ENCODE measurements around the gene DCAF6. TPM values are rescaled to one million over a fixed set of nuclear protein-coding genes. Genes with fewer than 3 reads are reported as not detected.
"Not testable (repeated sequence)": the region's sequence is repeated elsewhere in the genome, so short reads cannot be mapped to it uniquely, and the experiment has no call there.

Gene DCAF6
- total RNA-seq, 1 experiment from 2014 or later = 20.9 TPM

DNA sequence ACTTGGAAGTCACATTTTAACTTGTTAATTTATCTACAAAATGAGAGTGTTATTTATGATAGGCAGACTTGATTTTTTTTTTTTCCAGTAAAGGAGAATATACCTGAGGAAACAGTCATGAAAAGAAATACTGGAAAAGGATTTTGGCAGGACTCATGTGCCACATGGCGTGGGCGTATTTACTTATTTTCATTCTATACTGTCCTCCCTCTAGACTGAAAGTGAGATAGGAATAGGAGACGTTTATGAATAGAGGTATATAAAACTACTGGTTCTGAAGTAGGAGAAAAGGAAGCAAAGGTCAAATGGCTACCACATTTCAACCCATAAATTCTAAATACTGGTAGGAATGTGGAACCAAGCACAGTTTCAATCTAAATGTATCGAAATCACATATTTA lies 95.1 kb downstream of the DCAF6 start:
- DNase-seq (ENCODE audit: low read depth) = no peak

DNA sequence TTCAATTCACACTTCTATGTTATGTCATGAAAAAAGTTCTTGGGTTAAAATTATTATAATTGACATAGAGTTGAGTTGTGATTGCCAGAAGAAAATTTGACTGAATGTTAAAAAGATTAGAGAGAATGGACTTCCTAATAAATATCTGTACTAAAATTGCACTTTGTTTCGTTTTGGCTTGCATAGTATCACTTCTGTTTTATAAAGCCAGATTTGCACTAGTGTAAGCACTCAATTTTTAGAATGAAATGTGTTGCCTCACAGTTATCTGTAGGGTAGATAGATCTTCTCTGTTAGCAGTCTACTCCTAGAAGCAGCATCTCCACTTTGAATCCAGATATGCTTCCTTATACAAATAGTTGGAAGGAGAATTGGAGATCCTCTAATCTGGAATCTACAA lies 95.5 kb downstream of the DCAF6 start:
- DNase-seq (ENCODE audit: low read depth) = no peak

DNA sequence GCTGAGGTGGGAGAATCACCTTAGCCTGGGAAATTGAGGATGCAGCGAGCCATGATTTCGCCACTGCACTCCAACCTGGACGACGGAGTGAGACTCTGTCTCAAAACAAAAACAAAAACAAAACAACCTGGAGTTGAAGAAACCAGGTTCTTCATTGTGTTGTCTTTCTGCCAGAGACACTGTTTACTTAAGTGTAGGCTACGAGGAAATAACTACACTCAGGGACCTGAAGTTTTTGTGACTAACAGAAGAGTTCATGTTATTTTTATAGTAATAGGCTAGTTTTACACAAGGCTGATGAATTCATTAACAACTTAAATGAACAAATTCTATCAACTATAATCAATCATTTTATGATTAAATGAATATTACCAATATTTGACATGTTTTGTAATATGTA lies 98.9 kb downstream of the DCAF6 start:
- no peak for DNase-seq (ENCODE audit: low read depth)

DNA sequence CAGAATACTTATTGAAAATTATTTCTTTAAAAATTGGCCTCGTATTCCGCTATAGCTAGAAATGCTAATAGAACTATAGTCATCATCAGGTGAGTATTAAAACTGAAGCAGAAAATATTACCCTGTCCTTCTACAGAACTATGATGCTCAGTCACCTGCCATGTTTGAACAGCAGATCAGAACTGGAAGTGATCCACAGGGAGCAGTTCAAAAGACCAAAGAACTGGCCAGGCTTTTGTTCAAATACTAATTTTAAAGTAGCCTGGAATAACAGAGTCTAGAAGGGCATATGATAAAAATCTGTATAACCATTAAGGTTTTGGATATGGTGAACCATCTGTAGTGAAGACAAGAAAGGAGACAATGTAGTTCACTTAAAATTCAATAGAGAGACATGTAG lies 105.9 kb downstream of the DCAF6 start:
- DNase-seq (ENCODE audit: low read depth) = no peak

DNA sequence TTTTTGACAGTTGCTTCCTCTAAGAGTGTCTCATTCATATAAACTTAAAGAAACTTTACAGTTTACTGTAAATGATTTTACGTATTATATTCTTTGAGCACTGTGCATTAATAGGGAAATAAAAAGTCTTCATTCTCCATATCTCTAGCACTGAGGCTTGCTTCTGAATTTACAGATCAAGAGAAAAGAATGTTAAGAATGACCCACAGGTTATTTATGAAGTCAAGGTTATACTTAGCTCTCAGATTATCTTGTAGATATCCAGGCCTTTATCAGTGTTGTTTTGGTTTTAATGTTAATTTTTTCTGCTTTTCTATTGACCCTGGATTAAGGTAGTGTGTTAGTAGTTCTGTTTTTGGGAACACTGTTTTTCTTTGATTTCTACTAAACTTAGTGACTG lies 108.8 kb downstream of the DCAF6 start:
- DNase-seq (ENCODE audit: low read depth) = no peak

DNA sequence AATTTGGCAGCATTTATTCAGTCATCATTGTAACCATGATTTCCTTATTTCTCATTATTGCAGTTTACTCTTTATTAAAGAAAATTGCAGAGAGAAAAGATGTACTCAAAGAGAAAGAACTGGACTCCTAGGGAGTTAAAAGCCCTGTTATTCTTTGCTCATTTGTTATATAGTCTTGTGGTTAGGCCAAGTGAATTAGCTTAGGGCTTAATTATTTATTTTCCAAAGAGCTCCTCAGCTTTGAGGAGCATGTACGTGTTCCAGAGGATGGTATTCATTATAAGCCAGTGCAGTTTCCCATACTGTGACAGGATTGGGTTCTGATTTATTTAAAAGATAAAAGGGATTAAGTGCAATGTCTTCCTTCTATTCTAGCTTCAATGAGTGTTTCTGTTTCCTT lies 113.8 kb downstream of the DCAF6 start:
- no peak for DNase-seq (ENCODE audit: low read depth)

DNA sequence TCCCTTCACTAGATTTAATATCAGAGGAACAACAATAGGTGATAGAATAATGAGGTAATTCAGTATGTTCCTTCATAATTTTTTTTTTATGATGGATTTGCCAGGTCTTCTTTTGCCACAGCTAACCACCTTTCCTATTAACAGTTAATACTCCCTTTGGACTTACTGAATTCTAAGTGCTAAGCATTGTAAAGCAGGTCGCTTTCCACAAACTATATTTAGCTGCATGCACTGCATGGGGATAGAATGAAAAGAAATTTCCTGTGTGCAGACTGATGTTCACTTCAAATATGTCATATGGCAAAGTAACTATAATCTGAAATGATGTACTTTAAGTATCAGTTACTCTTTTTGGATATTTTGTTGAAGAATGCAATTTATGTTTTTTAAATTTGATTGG lies 114.4 kb downstream of the DCAF6 start:
- DNase-seq (ENCODE audit: low read depth) = no peak

DNA sequence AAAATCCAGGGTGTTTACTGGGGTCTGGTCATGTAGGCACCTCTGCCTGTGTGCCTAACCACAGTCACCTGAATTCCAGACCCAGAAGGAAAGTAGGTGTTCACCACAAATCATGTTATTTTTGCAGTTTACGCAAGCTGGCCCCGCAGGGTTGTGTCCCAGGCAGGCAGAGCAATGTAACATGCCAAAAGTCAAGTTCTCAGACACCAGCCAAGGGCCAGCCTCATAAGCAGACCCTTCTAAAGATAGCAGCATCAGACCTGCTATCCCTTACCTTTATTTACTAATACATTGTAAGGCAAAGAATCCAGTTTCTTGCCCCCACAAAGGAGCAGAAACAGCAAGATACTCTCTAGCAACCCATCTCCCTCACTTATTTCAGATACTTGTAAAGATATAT lies 117.2 kb downstream of the DCAF6 start:
- DNase-seq (ENCODE audit: low read depth) = no peak

DNA sequence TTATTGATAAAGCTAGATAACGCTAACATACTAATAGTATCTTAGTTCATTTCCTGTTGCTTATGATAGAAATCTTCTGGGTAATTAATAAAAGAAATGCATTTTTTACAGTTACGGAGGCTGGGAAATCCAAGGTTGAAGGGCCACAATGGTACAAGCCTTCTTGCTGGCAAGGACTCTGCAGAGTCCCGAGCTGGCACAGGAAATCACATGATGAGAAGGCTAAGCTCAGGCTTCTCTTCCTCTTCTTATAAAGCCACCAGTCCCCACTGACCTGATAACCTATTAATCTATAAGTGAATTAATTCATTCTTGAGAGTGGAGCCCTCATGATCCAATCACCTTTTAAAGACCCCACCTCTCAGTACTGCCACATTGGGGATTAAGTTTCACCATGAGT lies 117.6 kb downstream of the DCAF6 start:
- DNase-seq (ENCODE audit: low read depth) = no peak

DNA sequence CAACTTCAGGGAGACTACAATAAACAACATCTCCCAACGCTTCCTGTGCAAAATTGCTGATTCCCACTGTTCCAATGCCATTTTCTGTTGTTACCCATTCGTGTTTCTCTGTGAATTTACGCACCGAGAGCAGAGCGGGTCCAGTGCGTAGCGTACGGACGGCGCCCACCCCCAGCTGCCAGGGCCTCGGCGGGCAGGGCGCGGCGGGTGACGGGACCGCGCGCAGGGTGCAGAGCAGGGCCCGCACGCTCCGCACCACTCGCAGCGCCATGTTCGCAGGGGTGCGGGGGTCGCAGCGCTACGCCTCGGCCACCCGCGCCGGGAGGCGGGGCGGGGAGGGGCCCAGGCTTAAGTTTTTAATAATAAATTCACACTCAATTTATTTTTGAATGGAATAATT lies 119.7 kb downstream of the DCAF6 start:
- not testable (repeated sequence) for DNase-seq (ENCODE audit: low read depth)

DNA sequence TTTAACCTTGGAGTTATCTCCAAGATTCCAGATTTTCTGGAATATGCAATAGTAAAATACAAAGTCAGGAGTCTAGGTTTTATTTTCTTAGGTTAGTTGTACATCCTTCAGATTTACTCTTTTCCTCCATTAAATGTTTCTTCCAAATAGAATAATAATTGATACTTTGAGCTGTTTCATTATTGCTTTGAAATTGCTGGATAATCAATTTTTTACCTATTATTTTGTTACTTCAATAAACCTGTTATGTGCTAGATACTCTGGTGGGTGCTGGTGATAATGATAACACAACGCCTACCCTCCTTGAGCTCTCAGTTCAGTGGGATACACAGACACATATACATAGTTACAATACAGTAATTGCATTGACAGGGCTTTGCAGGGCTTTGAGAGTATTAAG lies 120.9 kb downstream of the DCAF6 start:
- DNase-seq (ENCODE audit: low read depth) = no peak

DNA sequence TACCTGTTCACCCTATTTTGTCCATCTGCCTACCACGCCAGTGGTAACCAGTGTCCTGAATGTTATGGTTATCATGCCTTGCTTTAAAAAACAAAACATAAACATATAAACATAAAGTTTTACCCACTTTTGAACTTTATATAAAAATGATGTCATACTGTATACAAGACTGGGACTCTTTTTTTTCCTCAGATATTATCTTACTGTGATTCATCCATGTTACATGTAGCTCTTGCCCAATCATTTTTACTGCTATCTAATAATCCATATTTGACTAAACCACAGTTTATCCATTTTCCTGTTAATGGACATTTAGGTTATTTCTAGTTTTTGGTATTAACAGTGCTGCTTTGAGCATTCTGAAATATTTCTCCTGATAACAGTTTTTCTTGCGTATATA lies 121.4 kb downstream of the DCAF6 start:
- DNase-seq (ENCODE audit: low read depth) = no peak

DNA sequence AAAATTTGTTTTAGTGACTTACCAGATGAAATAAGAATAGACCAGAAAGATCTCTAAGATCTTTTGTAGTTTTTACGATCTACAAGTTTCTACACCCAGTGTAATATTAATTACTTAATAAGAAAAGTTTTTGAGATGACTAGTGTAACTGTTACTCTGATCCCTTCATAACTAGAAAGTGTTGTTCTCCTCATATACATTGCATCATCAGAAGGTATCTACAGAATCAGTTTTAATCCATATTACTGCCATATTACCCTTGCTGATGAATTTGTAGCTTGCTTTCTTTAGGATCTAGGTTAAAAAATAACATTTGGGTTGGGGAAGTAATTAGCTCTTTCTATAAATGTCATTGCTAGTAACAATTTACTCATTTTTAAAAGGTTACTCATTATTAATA lies 127.7 kb downstream of the DCAF6 start:
- DNase-seq (ENCODE audit: low read depth) = no peak

DNA sequence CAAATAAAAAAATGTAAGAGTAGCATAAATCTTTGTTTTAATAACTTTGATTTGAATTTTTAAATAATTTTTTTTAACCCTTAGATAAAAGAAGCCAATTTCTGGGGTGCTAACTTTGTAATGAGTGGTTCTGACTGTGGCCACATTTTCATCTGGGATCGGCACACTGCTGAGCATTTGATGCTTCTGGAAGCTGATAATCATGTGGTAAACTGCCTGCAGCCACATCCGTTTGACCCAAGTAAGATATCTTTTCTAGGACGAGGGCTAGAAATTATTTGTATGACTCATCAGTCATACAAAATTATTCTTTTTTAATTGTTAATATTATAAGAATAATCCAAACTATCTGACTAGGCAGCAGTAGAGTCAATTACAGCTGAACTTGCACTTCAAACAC lies 129.0 kb downstream of the DCAF6 start:
- no peak for DNase-seq (ENCODE audit: low read depth)

DNA sequence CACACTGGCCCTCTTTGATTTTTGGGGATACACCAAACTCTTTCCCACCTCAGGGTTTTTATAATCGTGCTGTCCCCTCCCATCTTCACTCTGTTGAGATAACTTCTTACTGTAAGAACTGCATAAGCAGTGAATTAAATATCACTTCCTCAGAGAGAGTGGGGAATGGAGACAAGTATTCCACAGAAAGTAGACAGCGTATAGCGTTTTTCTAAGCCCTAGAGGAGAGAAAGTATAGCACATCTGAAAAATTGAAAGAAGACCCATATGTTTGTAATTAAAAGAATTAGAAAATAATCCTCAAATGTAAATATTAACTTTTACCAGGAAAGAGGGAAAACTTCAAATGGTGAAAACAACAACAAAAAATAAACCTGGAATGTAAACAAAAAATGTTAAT lies 132.9 kb downstream of the DCAF6 start:
- no peak for DNase-seq (ENCODE audit: low read depth)

DNA sequence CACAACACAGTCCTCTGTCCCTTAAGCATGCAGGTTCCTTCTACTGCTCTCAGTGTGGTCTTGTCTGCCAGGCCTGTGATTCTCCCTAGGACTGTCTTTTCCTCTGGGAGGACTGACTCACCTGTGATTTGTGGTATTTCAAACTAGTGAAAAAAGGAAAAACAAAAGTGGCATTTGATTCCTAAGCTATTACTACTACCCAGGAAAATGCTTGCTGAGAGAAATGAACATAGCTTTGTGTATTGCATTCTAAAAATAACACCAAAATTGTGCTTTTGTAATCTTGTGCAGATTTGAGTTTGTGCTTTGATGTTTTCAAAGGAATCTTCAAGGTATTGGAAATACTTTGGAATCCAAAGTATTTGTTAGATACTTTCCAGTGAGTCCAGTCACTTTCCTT lies 143.3 kb downstream of the DCAF6 start:
- DNase-seq (ENCODE audit: low read depth) = no peak

DNA sequence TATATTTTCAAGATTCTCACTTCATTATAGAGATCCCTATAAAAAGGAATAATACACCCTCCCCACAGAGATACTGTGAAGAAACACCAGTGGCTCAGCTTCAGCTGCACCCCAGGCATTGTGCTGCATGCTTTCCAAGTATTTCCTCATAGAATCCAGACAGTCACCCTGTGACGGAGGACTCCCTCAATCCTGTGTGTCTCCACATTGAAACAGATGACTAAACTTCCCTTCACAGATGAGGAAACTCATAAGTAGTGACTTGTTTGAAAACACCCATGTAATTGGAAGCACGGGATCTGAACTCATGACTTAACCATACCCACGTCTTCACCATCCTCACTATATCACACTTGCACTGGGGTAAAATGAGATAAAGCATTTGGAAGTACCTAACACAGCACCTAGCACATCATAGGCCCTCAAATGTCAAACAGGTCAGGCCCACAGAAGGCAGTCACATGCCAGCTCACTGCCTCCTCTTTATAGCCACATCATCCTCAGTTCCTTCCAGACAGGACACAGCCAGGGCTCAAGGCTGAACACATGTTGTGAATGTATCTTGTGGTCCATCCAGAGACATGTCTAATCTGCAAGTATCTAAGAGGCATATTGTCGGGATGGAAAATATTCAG lies 145.0 kb downstream of the DCAF6 start:
- DNase-seq (ENCODE audit: low read depth) = no peak

DNA sequence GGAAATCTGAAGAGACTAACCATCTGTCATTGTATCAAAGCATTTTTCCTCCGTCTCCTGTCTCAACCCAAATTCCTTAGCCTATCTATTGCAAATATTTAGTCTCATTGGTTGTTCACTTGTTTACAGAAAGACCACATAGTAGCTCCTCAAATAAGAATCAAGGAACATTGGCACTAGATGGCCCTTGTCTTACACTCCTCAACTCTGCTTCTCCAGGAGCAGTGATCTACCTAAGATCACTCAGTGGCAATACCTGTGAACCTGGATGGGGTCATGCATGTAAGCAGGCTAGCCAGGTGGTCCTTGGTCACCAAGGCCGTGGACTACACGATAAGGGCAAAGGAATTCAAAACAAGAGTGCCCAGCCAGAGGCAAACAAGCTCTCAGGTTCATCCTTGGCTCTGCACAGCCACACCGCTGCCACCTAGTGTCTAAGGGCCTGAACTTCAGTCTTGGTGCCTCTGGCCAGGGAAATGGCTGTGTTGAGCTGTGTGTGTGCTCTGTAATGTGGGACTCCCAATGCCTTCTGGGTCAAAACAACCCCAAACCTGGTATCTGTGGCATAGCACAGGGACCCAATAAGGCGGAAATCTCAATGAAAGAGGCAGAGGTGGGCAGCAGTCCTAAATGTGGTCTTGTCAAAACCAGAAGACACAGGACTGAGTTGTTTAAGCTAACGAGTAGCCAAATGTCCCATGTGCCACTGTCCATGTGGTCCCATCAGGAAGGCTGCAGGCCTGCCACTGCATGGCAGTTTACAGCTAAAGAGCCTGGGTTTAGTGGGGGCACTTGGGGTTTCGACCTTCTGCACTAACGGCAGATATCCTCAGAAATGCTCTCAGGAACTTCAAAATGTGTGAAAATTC lies 145.8 kb downstream of the DCAF6 start:
- DNase-seq (ENCODE audit: low read depth) = peak; percentile 73

DNA sequence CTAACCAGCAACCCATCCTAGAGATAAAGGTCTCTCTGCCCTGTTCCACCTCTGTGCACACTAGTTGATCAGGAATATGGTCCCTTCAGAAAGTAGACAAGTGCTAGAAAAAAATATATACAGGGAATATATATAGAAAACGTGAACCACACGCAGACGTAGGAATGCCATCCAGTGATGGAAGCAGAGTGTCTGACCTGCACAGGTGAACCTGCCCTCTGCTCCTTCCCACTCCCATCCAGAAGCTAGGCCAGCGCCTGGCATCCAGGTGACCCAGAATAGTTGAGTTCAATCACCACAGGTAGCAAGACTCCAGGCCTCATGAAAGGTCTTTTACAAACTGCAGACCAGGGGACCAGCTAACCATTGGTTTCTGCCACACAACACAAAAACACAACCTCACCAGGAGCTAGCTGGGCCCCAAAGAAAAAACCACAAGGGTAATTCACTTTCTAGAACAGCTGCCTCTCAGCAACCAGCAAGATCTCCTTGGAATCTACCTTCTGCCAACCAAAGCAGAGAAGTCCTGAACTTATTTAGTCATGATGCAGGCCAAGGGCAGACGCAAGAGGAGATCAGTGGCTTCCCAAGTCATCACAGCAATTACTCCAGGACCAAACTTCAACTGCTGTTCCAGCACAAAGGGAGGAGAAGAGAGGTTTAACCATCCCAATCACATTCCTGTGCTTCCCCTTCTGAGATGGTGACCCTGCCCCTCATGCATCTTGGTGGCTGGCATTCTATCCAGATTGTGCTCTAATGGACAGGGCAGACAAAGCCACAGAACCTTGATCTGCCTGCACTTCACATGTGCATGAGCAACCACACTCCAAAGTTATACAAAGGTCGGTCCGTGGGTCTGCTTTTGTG lies 147.2 kb downstream of the DCAF6 start:
- no peak for DNase-seq (ENCODE audit: low read depth)

DNA sequence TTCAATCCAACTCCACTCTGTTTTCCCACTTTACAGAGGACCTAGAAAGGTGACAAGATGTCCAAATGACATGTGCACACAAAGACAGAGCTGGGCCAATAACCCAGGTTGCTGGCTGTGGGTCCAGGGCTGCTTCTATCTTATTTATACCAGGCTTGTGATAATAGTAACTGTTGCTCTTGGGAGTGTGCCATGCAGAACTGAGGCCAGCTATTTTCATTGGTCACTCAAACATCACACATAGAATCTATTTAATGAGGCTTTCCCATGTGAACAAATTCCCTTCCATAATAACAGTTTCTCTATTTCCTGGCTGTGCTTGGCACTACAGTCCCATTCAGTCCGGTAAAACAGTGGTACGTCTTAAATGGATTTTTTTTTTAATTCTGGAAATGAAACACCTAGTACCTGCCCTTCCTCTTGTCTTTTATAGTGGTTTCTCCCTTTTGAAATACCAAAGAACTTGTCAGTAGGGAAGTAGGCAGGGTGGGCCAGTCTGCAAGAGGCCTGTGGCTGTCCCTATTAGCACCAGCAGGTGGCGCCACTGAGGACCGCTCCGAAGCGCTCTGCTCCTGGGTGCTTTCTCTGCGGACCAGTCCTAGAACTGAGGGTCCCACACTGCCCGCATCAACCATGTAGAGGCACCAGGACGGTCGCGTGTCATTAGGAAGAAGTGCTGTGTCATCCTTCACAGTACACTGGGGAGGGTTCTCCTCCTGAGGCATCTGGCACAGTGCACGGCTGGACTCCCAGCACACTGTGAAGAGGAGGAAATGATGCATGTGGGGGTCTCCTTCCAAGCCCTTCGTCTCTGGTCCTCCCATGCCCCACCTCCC lies 148.1 kb downstream of the DCAF6 start:
- peak; percentile 56 for DNase-seq (ENCODE audit: low read depth)

DNA sequence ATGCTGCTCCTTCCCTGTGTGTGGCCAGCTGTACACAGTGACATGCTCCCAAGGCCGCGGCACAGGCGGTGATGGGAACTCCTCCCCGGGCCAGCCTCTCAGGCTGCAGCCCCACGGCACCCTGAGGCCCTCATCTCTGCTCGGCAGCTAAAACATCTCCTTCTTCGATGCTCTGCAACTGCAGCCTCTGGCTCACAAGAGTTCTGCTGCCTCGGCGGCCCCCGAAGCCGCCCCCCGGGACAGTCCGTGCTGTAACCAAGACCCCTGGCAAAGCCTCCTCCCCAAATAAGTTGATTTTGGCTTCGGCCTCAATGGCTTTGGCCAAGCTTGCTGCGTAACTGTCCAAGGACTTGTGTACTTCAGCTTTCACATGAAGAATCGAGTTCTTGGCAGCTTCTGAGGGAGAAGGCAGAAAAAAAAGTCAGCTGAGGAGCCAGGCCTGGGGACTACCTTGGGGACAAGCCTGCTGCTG lies 149.0 kb downstream of the DCAF6 start:
- no peak for DNase-seq (ENCODE audit: low read depth)

DNA sequence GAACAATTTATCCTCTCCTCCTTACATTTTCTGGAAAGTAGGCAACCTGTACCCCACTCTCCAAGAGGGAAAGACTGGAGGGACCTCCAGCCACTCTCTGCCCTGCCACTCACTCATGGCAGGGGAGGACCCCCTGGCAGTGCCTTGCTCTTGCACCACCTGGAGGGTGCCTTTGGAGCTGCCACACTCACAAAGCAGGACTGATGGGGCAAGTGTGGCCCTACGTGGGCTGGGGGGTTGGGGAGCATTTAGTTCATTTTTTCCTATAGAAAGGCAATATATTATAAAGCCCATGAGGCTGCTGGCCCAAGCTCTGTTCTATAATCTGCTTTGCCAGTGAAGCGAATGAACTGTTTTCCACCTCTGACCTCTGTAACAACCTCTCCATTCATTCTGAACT lies 150.0 kb downstream of the DCAF6 start:
- no peak for DNase-seq (ENCODE audit: low read depth)

Data from Daoy (cell line).